Stimulated activated CD8-positive, alpha-beta memory T cell treated with anti-CD3 and anti-CD28 coated beads, Interleukin-7, amount 100 ng/mL, for 4 hours (primary cell): Measurements from ENCODE around the gene NOP58.
"Not testable (repeated sequence)": the region's sequence is repeated elsewhere in the genome, so short reads cannot be mapped to it uniquely, and the experiment has no call there.

Experiments used
- DNase-seq, 2 donors: peaks; one replicate each; pipeline ENCODE4 v3.0.0-alpha.2; 2020; ENCODE audit warnings: low read depth in 2 of 2

The NOP58 gene, protein sequence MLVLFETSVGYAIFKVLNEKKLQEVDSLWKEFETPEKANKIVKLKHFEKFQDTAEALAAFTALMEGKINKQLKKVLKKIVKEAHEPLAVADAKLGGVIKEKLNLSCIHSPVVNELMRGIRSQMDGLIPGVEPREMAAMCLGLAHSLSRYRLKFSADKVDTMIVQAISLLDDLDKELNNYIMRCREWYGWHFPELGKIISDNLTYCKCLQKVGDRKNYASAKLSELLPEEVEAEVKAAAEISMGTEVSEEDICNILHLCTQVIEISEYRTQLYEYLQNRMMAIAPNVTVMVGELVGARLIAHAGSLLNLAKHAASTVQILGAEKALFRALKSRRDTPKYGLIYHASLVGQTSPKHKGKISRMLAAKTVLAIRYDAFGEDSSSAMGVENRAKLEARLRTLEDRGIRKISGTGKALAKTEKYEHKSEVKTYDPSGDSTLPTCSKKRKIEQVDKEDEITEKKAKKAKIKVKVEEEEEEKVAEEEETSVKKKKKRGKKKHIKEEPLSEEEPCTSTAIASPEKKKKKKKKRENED

GRCh38 chr2:202265467-202266277, at the start of gene NOP58:
Gene NOP58 (plus strand): TSS chr2:202265763. CDS start chr2:202265942, 179 bp downstream.
- peak; percentile 81 to 85 for DNase-seq

DNA sequence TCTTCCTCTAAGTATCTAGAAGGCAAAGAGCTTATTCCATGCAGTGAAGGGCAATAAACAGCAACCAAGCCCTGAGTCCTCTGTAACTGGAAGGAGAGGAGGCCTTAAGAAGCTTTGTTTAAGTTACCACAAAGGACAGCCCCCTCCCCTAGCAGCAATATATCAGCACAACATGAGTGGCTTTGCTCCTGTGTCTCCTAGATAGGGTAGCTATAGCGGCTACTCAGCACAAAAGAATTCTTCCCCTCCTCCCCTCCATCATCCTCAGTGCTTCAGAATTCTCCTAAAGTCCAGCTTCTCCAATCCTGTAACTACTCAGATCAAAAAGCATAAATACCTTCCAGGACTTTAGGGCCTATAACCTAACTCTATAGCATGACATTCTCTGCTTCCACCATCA, 43.7 kb upstream of the NOP58 start:
- DNase-seq = no peak

DNA sequence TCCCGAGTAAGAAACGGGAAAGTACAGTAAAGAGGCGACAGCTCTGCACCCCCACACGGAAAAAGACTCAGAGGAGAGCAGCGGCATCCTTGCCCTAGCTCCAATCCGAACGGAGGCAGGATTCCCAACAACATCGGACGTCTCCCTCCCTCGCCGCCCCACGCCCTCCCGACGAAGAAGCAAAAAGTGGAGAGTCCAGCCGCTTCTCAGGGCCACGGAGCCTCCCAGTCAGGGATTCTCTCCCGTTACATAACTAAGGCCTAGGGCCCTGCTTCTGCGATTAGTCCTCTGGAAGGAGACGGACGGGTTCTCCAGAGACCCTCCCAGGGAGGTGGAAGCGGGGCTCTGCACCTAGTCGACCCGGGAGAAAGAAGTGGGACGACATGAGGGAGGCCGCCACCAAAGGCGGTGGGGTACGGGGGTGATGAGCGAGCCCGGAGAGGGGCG, 27.8 kb upstream of the NOP58 start:
- DNase-seq = no peak

- peak; percentile 84 to 86 for DNase-seq
Measured at GRCh38 chr2:202238234-202239197, 27.0 kb upstream of the NOP58 start, which contains the start of gene SUMO1. Gene SUMO1 (minus strand): TSS chr2:202238597. CDS start chr2:202238451, 146 bp downstream.

GRCh38 chr2:202247710-202248109, 17.9 kb upstream of the NOP58 start:
- DNase-seq = not testable (repeated sequence)

DNA sequence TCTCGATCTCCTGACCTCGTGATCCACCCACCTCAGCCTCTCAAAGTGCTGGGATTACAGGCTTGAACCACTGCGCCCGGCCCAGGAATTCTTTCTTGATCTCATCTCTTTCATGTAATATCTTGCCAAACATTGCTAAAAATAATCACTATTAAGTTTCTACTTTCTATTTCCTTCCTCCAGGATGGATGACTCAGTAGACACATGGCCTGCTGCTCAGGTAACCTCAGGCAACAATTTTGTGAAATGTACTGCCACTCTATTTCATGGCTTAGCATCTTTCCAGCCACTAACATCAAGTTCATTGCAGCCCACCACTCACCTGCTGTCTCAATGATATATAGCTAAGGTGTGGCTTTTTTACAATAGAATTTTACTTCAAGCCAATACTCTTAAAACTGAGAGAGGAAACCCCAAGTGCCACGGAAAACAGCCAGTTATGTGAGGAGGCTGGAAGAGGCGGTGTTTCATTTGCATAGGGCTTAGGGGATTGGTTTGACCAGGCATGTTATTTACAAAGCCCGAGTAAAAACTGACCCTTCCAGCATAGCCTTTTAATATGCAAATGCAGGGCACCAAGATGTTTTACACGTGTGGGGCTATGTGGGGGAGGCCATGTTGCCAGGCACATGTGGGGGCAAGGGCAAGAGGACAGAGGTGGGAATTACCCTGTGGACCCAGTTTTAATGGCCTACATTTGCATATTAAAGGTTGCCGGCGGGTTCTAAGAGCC, 15.9 kb upstream of the NOP58 start:
- no peak for DNase-seq

- DNase-seq = no peak
Measured at GRCh38 chr2:202251494-202251893, 14.1 kb upstream of the NOP58 start.

- no peak for DNase-seq
Measured at GRCh38 chr2:202261531-202261930, 4.0 kb upstream of the NOP58 start.

DNA sequence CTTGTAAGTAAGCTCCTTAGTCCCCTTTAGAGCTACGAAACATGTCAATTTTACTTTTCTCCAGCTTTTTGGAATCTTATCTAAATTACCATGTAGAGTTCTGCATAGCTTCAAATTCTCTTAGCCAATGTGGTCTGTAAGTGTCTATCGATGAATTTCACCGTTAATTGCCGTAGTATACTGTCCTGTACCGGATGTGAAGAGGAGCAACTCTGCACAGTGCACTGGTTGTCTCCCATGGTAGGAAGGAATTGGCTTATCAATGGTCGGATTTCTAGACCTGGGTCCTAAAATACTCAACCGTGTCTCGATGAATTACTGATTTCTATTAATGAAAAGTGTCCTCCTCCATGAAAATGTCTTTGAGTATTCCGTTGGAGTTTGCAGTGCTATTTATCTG, 1.9 kb downstream of the NOP58 start:
- DNase-seq = no peak

DNA sequence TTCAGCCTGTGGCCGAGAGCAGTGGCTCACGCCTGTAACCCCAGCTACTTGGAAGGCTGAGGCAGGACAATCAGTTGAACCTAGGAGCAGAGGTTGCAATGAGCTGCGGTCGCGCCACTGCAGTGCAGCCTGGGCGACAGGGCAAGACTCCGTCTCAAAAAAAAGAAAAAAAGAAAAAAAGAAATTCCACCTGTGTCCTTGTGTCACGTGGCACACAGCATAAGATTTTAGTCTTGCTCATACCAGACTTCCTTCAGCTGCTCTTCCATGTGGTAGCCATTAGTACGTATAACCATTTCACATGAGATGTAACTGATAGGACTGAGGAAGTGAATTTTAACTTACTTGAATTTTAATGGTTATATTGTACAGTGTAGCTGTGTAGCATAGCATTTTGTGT, 4.0 kb downstream of the NOP58 start:
- DNase-seq = no peak

GRCh38 chr2:202270487-202270886, 4.9 kb downstream of the NOP58 start:
- no peak for DNase-seq

- DNase-seq = not testable (repeated sequence)
Measured at GRCh38 chr2:202276078-202276720, 10.6 kb downstream of the NOP58 start.

GRCh38 chr2:202278036-202278760, 12.6 kb downstream of the NOP58 start:
- no peak for DNase-seq

DNA sequence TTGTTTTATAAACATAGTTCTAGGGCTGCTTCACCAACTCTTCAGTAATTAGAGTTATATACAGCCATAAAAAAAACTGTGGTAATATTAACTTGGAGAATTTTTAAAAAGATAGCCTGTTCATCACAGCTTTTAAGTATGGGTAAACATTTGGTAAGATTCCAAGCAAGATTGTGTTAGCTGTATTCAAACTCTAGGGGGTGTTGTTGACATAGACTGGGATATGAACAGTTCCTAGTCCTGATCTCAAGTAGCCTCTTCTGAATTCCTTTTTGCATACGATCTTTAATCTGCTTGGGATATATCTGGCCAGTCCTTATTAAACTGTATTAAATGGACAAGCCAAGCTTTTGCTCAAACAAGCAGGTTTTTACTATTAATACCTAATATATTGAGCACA, 13.4 kb downstream of the NOP58 start:
- no peak for DNase-seq

GRCh38 chr2:202286595-202286994, 21.0 kb downstream of the NOP58 start:
- DNase-seq = no peak

GRCh38 chr2:202289394-202290204, 24.0 kb downstream of the NOP58 start:
- DNase-seq = no peak

GRCh38 chr2:202290316-202290715, 24.8 kb downstream of the NOP58 start:
- DNase-seq = no peak

- no peak for DNase-seq
Measured at GRCh38 chr2:202290970-202291369, 25.4 kb downstream of the NOP58 start.

DNA sequence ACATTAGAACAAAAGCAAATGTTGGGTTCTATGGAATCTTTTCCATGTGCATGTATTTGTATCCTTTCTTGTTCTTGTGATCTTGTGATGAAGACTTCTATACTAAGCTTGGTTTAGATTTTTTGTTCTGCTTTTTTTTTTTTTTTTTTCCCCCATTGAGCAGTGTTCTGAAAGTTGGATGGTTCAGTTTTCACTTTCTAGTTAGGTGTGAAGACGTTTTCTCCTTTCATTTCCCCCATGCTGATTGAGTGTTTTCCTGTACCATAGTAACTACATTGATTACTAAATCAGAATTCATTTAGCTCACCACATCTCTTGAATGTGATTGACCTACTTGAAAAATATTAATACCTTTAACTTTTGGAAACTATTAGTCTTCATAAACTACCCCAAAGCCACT, 34.1 kb downstream of the NOP58 start:
- no peak for DNase-seq
